K562 (cell line): Measurements from ENCODE around the gene CLEC2D.

ENCODE experiments used
- GTF2F1 ChIP-seq: IDR thresholded peaks from 2 replicates; pipeline ENCODE4 v1.6.1; 2011; ENCODE audit warnings: low read depth, low read length, improper control_type of control experiment
- MAZ ChIP-seq, 2 experiments: fragments of 450-650 bp in 1 of 2; sonication (generic) in 1 of 2; formaldehyde crosslinking; IDR thresholded peaks in 1 of 2; conservative IDR thresholded peaks in 1 of 2; 2 replicates each; pipeline versions ENCODE4 v1.4.0 to v1.5.0; 2020; ENCODE audit warnings: mild to moderate bottlenecking in 1 of 2, missing genetic modification reagents in 1 of 2
- MTA2 ChIP-seq: fragments of 450-650 bp; IDR thresholded peaks from 2 replicates; pipeline ENCODE4 v1.6.1; 2016; ENCODE audit warnings: low read depth
- MYC ChIP-seq, 2 experiments: fragments of 250-450 bp in 1 of 2; sonication (Bioruptor Pico) in 1 of 2; IDR thresholded peaks; 2 replicates each; pipeline versions ENCODE4 v1.5.1 to v1.6.1; 2012 to 2021; ENCODE audit warnings: low read depth in 2 of 2, borderline replicate concordance in 1 of 2, improper control_type of control experiment in 1 of 2, low read length in 1 of 2, mild to moderate bottlenecking in 1 of 2, moderate library complexity in 1 of 2
- ZNF143 ChIP-seq: sonication (generic); formaldehyde crosslinking; IDR thresholded peaks from 2 replicates; pipeline ENCODE4 v1.9.0; 2022; ENCODE audit warnings: mild to moderate bottlenecking, missing genetic modification reagents

DNA sequence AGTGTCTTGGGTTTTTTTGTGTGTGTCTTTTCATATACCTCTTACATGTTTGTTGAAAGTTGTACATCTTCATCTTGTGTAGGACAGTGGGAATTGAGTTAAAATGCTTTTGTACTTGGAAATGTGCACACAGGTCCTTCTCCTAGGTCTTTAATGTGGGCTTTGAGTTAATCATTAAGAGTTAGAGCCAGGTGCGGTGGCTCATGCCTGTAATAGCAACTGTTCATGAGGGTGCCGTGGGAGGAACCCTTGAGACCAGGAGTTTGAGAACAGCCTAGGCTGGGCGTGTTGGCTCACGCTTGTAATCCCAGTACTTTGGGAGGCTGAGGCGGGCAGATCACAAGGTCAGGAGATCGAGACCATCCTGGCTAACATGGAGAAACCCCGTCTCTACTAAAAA, 49.5 kb downstream of the CLEC2D start:
- no peak for TF ChIP-seq GTF2F1
- TF ChIP-seq MTA2: no peak
- no peak for TF ChIP-seq MYC (IDR thresholded peaks at IDR 0.05; ENCODE audit: low read depth, low read length)
- no peak for TF ChIP-seq MYC (CRISPR knock-in tag; IDR thresholded peaks at IDR 0.05; ENCODE audit: borderline replicate concordance, low read depth)
- TF ChIP-seq ZNF143: no peak
- no peak for TF ChIP-seq MAZ (CRISPR knock-in tag; conservative IDR thresholded peaks at IDR 0.05 in 1 of 2, IDR thresholded peaks at IDR 0.05 in 1 of 2)
